Upper lobe of right lung (tissue), 1 donor: ENCODE data around the gene PRKRA. TPM values are rescaled to one million over a fixed set of nuclear protein-coding genes. Genes with fewer than 3 reads are reported as not detected.

Experiments
- ATAC-seq: fragments of 200-7000 bp; cut with Tn5 transposase; one replicate; pipeline ENCODE4 v1.9.1; 2020; ENCODE audit warnings: mild to moderate bottlenecking, moderate library complexity
- DNase-seq: peaks from one replicate; pipeline ENCODE4 v3.0.0-alpha.2; 2020
- H3K27ac ChIP-seq: fragments of 200-600 bp; one replicate; pipeline ENCODE4 v1.8.0; 2022
- H3K27me3 ChIP-seq: fragments of 200-600 bp; one replicate; pipeline ENCODE4 v1.8.0; 2022; ENCODE audit warnings: mild to moderate bottlenecking
- H3K36me3 ChIP-seq: fragments of 200-600 bp; one replicate; pipeline ENCODE4 v1.8.0; 2022
- H3K4me1 ChIP-seq: fragments of 200-600 bp; one replicate; pipeline ENCODE4 v1.8.0; 2022
- H3K4me3 ChIP-seq: fragments of 200-600 bp; one replicate; pipeline ENCODE4 v1.8.0; 2022; ENCODE audit warnings: mild to moderate bottlenecking
- H3K9me3 ChIP-seq: fragments of 200-600 bp; one replicate; pipeline ENCODE4 v1.8.0; 2022
- CTCF ChIP-seq: fragments of 200-600 bp; IDR thresholded peaks from one replicate; pipeline ENCODE4 v1.8.0; 2022; ENCODE audit warnings: antibody characterized with exemption
- intact Hi-C: fragments of 100-400 bp; cut with DNase I; formaldehyde crosslinking; loops from one replicate; pipeline ENCODE4 v1.11.0; 2022
- long read RNA-seq: library from polyadenylated mRNA; unstranded; transcript quantifications from one replicate; pipeline ENCODE4 v2.0.0, GENCODE V29; 2021
- total RNA-seq: library from RNA; stranded (reverse); fragmentation: NEBNext Ultra II Directional; extraction: Animal tissue kit (Norgen Biotek cat#: 25700); gene quantifications from one replicate; pipeline ENCODE4 v1.2.1, GENCODE V29; 2021
- donor health status: DM: no; HTN: yes; CAD: no; lungs with severe emphysema.

PRKRA gene
- 47.3 TPM for total RNA-seq
- long read RNA-seq, transcript PRKRA-201 (8 exons, 1,826 nt): major isoform, 73 of 82 reads
- long read RNA-seq, partial matches to known transcripts: 4 of 82 reads
- long read RNA-seq, other reads (novel, unspliced or antisense): 3 of 82 reads

- Histone ChIP-seq H3K4me1 (peaks cover 21% of the 10 kb centered on the region), H3K9me3 (no peaks in the 10 kb centered on the region), H3K27ac (peak within 1 kb of the TSS; percentile 98), H3K4me3 (peak within 1 kb of the TSS; percentile 85), H3K36me3 (peaks cover 25% of the 10 kb centered on the region), H3K27me3 (no peaks in the 10 kb centered on the region)
- DNase-seq (peak; percentile 100), ATAC-seq (peak; percentile 98)
- intact Hi-C loops: no loop called here
- no peak for TF ChIP-seq CTCF
Observed at GRCh38 chr2:178450774-178451525, at the start of gene PRKRA, which contains the start of gene PJVK. PRKRA (minus strand) TSS chr2:178451175; CDS start chr2:178451030, 145 bp downstream. PJVK (plus strand) TSS chr2:178451378; CDS start chr2:178453410, 2,032 bp downstream.

- H3K27me3 ChIP-seq: no peaks in the 10 kb centered on the region
- no peak for ATAC-seq
- H3K27ac ChIP-seq: no peak overlapping the region
- DNase-seq: no peak
- TF ChIP-seq CTCF: no peak
- no peaks in the 10 kb centered on the region for H3K4me1 ChIP-seq
- H3K9me3 ChIP-seq: no peaks in the 10 kb centered on the region
- intact Hi-C loops: no loop called here
- H3K36me3 ChIP-seq: peaks cover 100% of the 10 kb centered on the region
- no peak overlapping the region for H3K4me3 ChIP-seq
Observed at GRCh38 chr2:178499640-178500039, 48.7 kb upstream of the PRKRA start.

GRCh38 chr2:178498137-178498536, 47.2 kb upstream of the PRKRA start:
- intact Hi-C loops: no loop called here
- Histone ChIP-seq H3K27me3 (no peaks in the 10 kb centered on the region), H3K4me1 (no peaks in the 10 kb centered on the region), H3K9me3 (no peaks in the 10 kb centered on the region), H3K4me3 (no peak overlapping the region), H3K36me3 (peaks cover 99% of the 10 kb centered on the region), H3K27ac (no peak overlapping the region)
- DNase-seq: no peak
- TF ChIP-seq CTCF: no peak
- ATAC-seq: no peak

- Histone ChIP-seq H3K36me3 (peaks cover 98% of the 10 kb centered on the region), H3K4me1 (no peaks in the 10 kb centered on the region), H3K4me3 (no peak overlapping the region), H3K27me3 (no peaks in the 10 kb centered on the region), H3K27ac (no peak overlapping the region), H3K9me3 (no peaks in the 10 kb centered on the region)
- no peak for ATAC-seq
- TF ChIP-seq CTCF: no peak
- intact Hi-C loops: no loop called here
- DNase-seq: no peak
Observed at GRCh38 chr2:178496049-178496448, 45.1 kb upstream of the PRKRA start.

GRCh38 chr2:178491612-178492011, 40.6 kb upstream of the PRKRA start:
- intact Hi-C loops: no loop called here
- DNase-seq (no peak), ATAC-seq (no peak)
- Histone ChIP-seq H3K27ac (no peak overlapping the region), H3K9me3 (no peaks in the 10 kb centered on the region), H3K36me3 (peaks cover 78% of the 10 kb centered on the region), H3K4me1 (no peaks in the 10 kb centered on the region), H3K4me3 (no peak overlapping the region), H3K27me3 (no peaks in the 10 kb centered on the region)
- no peak for TF ChIP-seq CTCF
